CD4-positive, alpha-beta memory T cell (primary cell): ENCODE results near the gene PTPN5. TPM values are rescaled to one million over a fixed set of nuclear protein-coding genes. Genes with fewer than 3 reads are reported as not detected.

Experiments
- CTCF ChIA-PET: fragments of 350-600 bp; sonication (Branson Sonifier 250); formaldehyde crosslinking; loops from one replicate; lab custom pipeline; 2021; ENCODE audit warnings: inconsistent platforms; ENCODE audit not compliant: partially characterized antibody; lab: Charles Lee
- POLR2A ChIA-PET: fragments of 350-600 bp; sonication (Branson Sonifier 250); formaldehyde crosslinking; loops from one replicate; lab custom pipeline; 2021; ENCODE audit not compliant: partially characterized antibody; lab: Charles Lee
- DNase-seq, 5 donors: peaks; one replicate each; pipeline versions ENCODE4 v3.0.0 to v3.0.0-alpha.2; 2020 to 2022; ENCODE audit warnings: mixed read lengths in 1 of 5
- H3K27ac ChIP-seq: one replicate; pipeline ENCODE4 v1.7.0; 2013; ENCODE audit warnings: low read depth, low read length
- H3K27me3 ChIP-seq: 2 replicates; pipeline ENCODE4 v1.7.0; 2013; ENCODE audit warnings: mild to moderate bottlenecking, low read length, moderate library complexity; ENCODE audit not compliant: insufficient read depth
- H3K36me3 ChIP-seq: 2 replicates; pipeline ENCODE4 v1.7.0; 2013; ENCODE audit warnings: mild to moderate bottlenecking, low read length, moderate library complexity; ENCODE audit not compliant: insufficient read depth
- H3K4me1 ChIP-seq: 2 replicates; pipeline ENCODE4 v1.7.0; 2013; ENCODE audit warnings: mild to moderate bottlenecking, low read length, moderate library complexity; ENCODE audit not compliant: insufficient read depth
- H3K4me3 ChIP-seq, 2 donors: one replicate each; pipeline ENCODE4 v1.7.0; 2013; ENCODE audit warnings: low read length in 2 of 2, mild to moderate bottlenecking in 1 of 2
- H3K9me3 ChIP-seq, 2 donors: one replicate each; pipeline ENCODE4 v1.7.0; 2013; ENCODE audit warnings: low read length in 2 of 2, control low read depth in 1 of 2; ENCODE audit not compliant: control insufficient read depth in 1 of 2
- H3K27ac Mint-ChIP-seq, 7 donors: one replicate each; pipeline ENCODE4 v1.8.0; 2020 to 2021; ENCODE audit warnings: mixed read lengths in 7 of 7, mild to moderate bottlenecking in 6 of 7, inconsistent platforms in 3 of 7, moderate library complexity in 3 of 7
- H3K27me3 Mint-ChIP-seq, 2 donors: one replicate each; pipeline ENCODE4 v1.8.0; 2020 to 2021; ENCODE audit warnings: mixed read lengths in 2 of 2
- H3K36me3 Mint-ChIP-seq, 2 donors: one replicate each; pipeline ENCODE4 v1.8.0; 2020 to 2021; ENCODE audit warnings: mixed read lengths in 2 of 2, inconsistent platforms in 1 of 2, mild to moderate bottlenecking in 1 of 2
- H3K4me1 Mint-ChIP-seq, 4 donors: one replicate each; pipeline ENCODE4 v1.8.0; 2020 to 2021; ENCODE audit warnings: mixed read lengths in 4 of 4, mild to moderate bottlenecking in 1 of 4
- H3K4me3 Mint-ChIP-seq, 8 donors: one replicate each; pipeline ENCODE4 v1.8.0; 2020 to 2021; ENCODE audit warnings: mixed read lengths in 8 of 8, mild to moderate bottlenecking in 7 of 8, moderate library complexity in 6 of 8, inconsistent platforms in 3 of 8
- H3K9me3 Mint-ChIP-seq, 8 donors: one replicate each; pipeline ENCODE4 v1.8.0; 2020 to 2021; ENCODE audit warnings: mixed read lengths in 8 of 8, mild to moderate bottlenecking in 5 of 8, inconsistent platforms in 3 of 8, moderate library complexity in 1 of 8
- intact Hi-C: fragments of 100-400 bp; cut with micrococcal nuclease; formaldehyde crosslinking; loops from one replicate; pipeline ENCODE4 v1.15.1; 2023
- polyA plus RNA-seq, 2 donors: library from polyadenylated mRNA; unstranded; fragments of 300-500 nt; fragmentation: Illumina TruSeq; gene quantifications; one replicate each; pipeline ENCODE4 v1.2.3, GENCODE V29; 2021
- total RNA-seq, 2 experiments: library from RNA; stranded (reverse); gene quantifications; one replicate each; pipeline ENCODE4 v1.2.3, GENCODE V29; 2021

Gene PTPN5
- total and polyA plus RNA-seq, 4 experiments from 2014 or later: not detected

DNA sequence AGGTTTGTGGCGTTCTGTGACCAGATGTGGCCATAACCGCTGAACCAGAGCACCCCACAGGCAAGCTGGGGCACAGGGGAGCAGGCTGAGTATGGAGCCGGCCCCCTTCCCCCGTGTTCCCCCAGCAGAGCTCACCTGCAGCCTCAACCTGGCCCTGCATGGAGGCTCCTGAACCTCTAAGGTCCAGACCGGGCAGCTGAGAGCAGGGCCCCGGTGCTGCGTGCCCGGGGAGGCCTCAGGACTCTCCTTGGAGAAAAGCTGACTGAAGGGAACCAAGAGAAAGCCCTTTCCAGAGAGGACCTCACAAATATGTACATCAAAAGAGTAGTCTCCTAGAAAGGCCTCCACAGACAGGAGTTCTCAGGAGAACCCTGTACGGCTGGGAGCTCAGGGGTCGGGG is 48.2 kb downstream of the PTPN5 start:
- H3K27ac ChIP-seq: no peak overlapping the region
- intact Hi-C loops: no loop called here
- Mint-ChIP-seq H3K9me3 (no peaks in the 10 kb centered on the region), H3K4me1 (peaks cover 0 to 3% (median 0%) of the 10 kb centered on the region in 4 donors), H3K27me3 (no peaks in the 10 kb centered on the region), H3K27ac (no peak overlapping the region), H3K36me3 (no peaks in the 10 kb centered on the region), H3K4me3 (no peak overlapping the region)
- ChIA-PET POLR2A (no interaction called here), CTCF (interaction anchor here (1.4 to 2.0 kb wide), 3 partner anchors 11 to 21 kb away, joined by 4 to 8 read pairs (median 6); no protein-coding TSS in a partner anchor)
- no peak overlapping the region for H3K4me3 ChIP-seq
- no peaks in the 10 kb centered on the region for H3K36me3 ChIP-seq
- no peaks in the 10 kb centered on the region for H3K9me3 ChIP-seq
- no peaks in the 10 kb centered on the region for H3K4me1 ChIP-seq
- no peak for DNase-seq
- no peaks in the 10 kb centered on the region for H3K27me3 ChIP-seq

DNA sequence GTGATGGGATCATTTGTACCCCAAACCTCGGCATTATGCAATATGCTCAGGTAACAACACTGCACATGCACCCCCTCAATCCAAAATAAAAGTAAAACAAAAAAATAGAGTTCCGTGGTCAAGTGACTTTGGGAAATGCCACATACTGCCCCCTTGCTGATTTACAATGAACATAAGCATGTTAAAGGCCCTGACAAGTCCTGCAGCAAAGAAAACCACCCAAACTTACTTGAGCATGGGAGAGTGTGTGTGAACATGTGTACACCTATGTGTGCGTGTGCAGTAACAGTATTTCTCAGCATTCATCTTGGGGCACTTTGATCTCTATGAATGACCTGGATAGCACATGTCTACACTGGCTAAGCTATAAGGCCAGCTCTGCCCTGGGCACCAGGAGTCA is 49.8 kb downstream of the PTPN5 start:
- Mint-ChIP-seq H3K27ac (no peak overlapping the region), H3K27me3 (no peaks in the 10 kb centered on the region), H3K4me1 (peaks cover 0 to 3% (median 0%) of the 10 kb centered on the region in 4 donors), H3K9me3 (no peaks in the 10 kb centered on the region), H3K4me3 (no peak overlapping the region), H3K36me3 (no peaks in the 10 kb centered on the region)
- CTCF ChIA-PET: interaction anchor here (0.9 to 1.7 kb wide), 2 partner anchors 11 to 18 kb away, joined by 3 to 5 read pairs; no protein-coding TSS in a partner anchor
- no peaks in the 10 kb centered on the region for H3K9me3 ChIP-seq
- no peaks in the 10 kb centered on the region for H3K27me3 ChIP-seq
- intact Hi-C loops: no loop called here
- DNase-seq: no peak
- H3K4me3 ChIP-seq: no peak overlapping the region
- no peaks in the 10 kb centered on the region for H3K36me3 ChIP-seq
- POLR2A ChIA-PET: no interaction called here
- no peak overlapping the region for H3K27ac ChIP-seq
- H3K4me1 ChIP-seq: no peaks in the 10 kb centered on the region

DNA sequence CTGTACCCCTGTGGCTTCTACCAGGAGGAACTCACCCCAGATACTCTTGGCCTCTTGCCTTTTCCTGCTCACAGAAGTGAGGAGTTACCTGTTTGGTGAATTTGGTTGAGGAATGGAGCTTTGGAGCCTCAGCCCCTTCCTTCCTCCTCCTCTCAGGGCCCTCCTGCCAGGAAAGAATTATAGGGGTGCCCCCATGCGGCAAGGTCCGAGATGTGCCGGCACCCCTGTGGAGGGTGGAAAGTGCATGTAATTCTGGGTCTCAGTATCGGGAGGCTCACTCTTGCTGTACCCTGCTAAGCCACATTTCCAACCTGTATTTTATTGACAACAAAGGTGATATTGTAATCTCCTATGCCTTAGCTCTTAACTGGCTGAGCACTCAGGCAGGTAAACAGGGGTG is 51.9 kb downstream of the PTPN5 start:
- Mint-ChIP-seq H3K27me3 (no peaks in the 10 kb centered on the region), H3K4me3 (no peak overlapping the region), H3K9me3 (no peaks in the 10 kb centered on the region), H3K36me3 (no peaks in the 10 kb centered on the region), H3K4me1 (peaks cover 0 to 3% (median 0%) of the 10 kb centered on the region in 4 donors), H3K27ac (peak overlapping the region in 1 of 7 donors; percentile 17)
- Histone ChIP-seq H3K27me3 (no peaks in the 10 kb centered on the region), H3K36me3 (no peaks in the 10 kb centered on the region), H3K4me3 (no peak overlapping the region), H3K4me1 (no peaks in the 10 kb centered on the region), H3K27ac (no peak overlapping the region), H3K9me3 (no peaks in the 10 kb centered on the region)
- CTCF ChIA-PET: interaction anchor here (0.9 to 3.1 kb wide), 5 partner anchors 11 to 199 kb away, joined by 3 to 14 read pairs (median 3); no protein-coding TSS in a partner anchor
- intact Hi-C loops: no loop called here
- DNase-seq: no peak
- POLR2A ChIA-PET: interaction anchor here (1.2 kb wide), 1 partner anchor 18 kb away, joined by 3 read pairs; no protein-coding TSS in a partner anchor

DNA sequence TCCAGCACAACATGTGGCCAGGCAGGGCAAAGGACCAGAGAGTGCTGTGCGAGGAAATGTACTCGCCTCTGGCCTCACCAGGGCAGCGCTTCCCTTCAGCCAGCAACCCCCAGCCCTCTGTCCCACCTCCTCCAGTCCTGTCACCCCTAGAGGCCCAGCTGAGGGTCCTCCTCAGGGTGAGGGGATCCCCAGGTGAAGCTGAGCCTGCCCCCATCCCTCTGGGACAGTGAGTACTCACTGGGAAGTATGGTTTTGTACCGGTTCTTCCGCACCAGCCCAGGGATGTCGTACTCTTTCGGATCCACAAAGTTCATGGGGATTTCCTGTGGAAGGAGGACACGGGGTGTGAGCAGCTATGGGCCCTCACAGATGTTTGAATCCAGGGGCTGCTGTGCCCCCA is 54.0 kb downstream of the PTPN5 start:
- Histone ChIP-seq H3K4me3 (no peak overlapping the region), H3K4me1 (no peaks in the 10 kb centered on the region), H3K36me3 (no peaks in the 10 kb centered on the region), H3K27me3 (no peaks in the 10 kb centered on the region), H3K9me3 (no peaks in the 10 kb centered on the region), H3K27ac (no peak overlapping the region)
- H3K4me3 Mint-ChIP-seq: no peak overlapping the region
- no peak for DNase-seq
- H3K27me3 Mint-ChIP-seq: no peaks in the 10 kb centered on the region
- intact Hi-C loops: no loop called here
- no peaks in the 10 kb centered on the region for H3K9me3 Mint-ChIP-seq
- ChIA-PET CTCF (interaction anchor here (2.1 to 3.2 kb wide), 3 partner anchors 9 to 197 kb away, joined by 4 to 14 read pairs (median 14); no protein-coding TSS in a partner anchor), POLR2A (no interaction called here)
- peaks cover 0 to 3% (median 0%) of the 10 kb centered on the region in 4 donors for H3K4me1 Mint-ChIP-seq
- H3K36me3 Mint-ChIP-seq: no peaks in the 10 kb centered on the region
- no peak overlapping the region for H3K27ac Mint-ChIP-seq

DNA sequence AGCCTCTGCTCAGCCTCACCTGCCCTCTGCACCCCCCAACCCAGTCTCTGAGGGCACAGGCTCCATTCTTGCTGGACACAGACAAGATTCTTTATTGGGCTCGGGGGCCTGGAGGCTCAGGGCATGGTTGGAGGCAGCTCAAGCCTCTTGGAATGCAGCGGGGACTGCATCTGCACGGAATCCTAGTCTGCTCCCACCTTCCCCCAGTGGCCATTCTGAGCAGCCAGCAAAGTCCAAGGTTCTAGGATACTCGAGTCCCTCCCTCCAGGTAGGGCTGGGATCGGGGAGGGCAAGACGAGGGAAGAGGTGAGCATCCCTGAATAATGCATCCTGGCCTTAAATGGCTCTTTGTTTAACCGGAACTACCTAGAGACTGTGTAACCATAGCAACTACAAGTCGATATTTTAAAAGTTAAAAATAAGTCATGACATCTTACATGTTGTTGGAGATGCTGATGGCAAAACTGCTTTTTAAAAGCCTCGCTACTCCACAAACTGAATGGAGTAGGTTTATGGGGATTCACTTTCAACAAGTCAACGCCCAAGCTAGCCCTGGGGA is 54.9 kb downstream of the PTPN5 start:
- H3K9me3 Mint-ChIP-seq: no peaks in the 10 kb centered on the region
- POLR2A ChIA-PET: no interaction called here
- CTCF ChIA-PET: interaction anchor here (2.1 to 3.2 kb wide), 2 partner anchors 14 to 196 kb away, joined by 4 to 14 read pairs; no protein-coding TSS in a partner anchor
- Histone ChIP-seq H3K27ac (no peak overlapping the region), H3K4me3 (no peak overlapping the region), H3K36me3 (no peaks in the 10 kb centered on the region), H3K4me1 (no peaks in the 10 kb centered on the region), H3K9me3 (no peaks in the 10 kb centered on the region), H3K27me3 (no peaks in the 10 kb centered on the region)
- no peak for DNase-seq
- H3K4me1 Mint-ChIP-seq: peaks cover 2 to 6% (median 5%) of the 10 kb centered on the region in 4 donors
- H3K27ac Mint-ChIP-seq: no peak overlapping the region
- no peaks in the 10 kb centered on the region for H3K36me3 Mint-ChIP-seq
- intact Hi-C loops: no loop called here
- no peak overlapping the region for H3K4me3 Mint-ChIP-seq
- no peaks in the 10 kb centered on the region for H3K27me3 Mint-ChIP-seq

DNA sequence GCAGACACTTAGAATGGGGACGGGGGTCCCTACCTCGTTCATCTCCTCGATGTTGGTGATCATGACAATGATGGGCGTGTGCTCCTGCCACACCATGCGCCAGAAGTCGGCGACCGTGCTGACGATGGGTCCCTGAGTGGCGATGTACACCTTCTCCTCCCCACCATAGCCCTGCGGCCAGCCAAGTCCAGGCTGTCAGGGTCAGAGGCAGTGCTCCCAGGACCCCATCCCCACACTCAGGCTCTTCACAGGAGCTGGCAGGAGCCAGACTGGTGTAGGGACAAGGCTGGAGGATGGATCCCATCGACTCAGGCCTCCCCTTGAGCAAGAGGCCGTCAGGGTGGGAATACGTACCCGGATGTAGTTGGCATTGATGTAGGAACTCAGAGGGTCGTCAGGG is 58.4 kb downstream of the PTPN5 start:
- no peak overlapping the region for H3K4me3 ChIP-seq
- H3K27ac ChIP-seq: no peak overlapping the region
- H3K9me3 ChIP-seq: no peaks in the 10 kb centered on the region
- Mint-ChIP-seq H3K27me3 (no peaks in the 10 kb centered on the region), H3K4me3 (no peak overlapping the region), H3K36me3 (no peaks in the 10 kb centered on the region), H3K4me1 (peaks cover 0 to 8% (median 5%) of the 10 kb centered on the region in 4 donors), H3K27ac (peak overlapping the region in 1 of 7 donors; percentile 24), H3K9me3 (no peaks in the 10 kb centered on the region)
- CTCF ChIA-PET: interaction anchor here (1.2 to 9.3 kb wide), 6 partner anchors 11 to 618 kb away, joined by 4 to 138 read pairs (median 8); no protein-coding TSS in a partner anchor
- intact Hi-C loops: no loop called here
- H3K27me3 ChIP-seq: no peaks in the 10 kb centered on the region
- H3K4me1 ChIP-seq: no peaks in the 10 kb centered on the region
- DNase-seq: no peak
- H3K36me3 ChIP-seq: no peaks in the 10 kb centered on the region
- POLR2A ChIA-PET: no interaction called here

DNA sequence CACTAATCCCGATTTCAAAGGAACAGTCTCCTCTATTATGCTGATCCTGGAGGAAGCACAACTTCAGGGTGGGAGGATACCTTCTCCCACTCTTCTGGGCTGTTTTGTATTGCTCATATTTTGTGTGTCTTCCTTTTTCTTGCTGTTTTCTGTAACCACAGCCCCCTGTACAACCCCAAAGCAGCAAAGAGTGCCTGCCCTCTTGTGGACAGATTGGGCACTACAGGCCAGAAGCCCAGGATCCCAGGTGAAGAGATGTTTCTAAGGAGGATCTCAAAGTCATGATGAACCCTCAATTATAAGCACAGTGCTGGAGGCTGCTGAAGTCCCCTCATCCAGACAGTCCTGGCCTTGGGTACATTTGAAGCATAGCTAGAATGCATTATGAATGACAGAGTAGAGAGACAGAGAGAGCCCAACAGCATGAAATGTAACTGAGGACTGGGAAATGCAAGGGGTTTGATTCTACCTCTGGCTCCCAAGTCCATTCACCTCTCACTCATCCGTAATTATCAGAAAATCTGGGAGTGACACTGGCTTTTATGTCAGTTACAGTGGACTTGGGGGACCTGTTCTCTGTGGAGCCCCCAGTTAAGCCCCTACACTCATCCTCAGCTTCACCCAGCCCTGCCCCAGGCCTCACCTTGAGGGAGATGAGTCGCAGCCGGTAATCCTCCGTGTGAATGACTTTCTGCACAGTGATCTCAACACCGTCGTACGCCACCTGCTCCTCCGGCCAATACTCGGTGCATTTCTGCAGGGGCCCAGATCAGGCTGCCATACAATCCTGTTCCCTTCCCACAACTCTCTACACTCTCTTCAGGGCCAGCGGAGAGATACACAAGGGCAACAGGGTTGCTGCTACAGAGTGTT is 59.4 kb downstream of the PTPN5 start:
- no peaks in the 10 kb centered on the region for H3K36me3 Mint-ChIP-seq
- ChIA-PET CTCF (interaction anchor here (0.5 to 9.3 kb wide), 24 partner anchors 11 to 616 kb away, joined by 3 to 138 read pairs (median 5); partner anchors contain the start of gene TSG101), POLR2A (interaction anchor here (2.2 kb wide), 1 partner anchor 10 kb away, joined by 5 read pairs; no protein-coding TSS in a partner anchor)
- no peak overlapping the region for H3K4me3 Mint-ChIP-seq
- H3K27ac Mint-ChIP-seq: peak overlapping the region in 4 of 7 donors; percentile 4 to 76 (median 50)
- H3K27ac ChIP-seq: no peak overlapping the region
- H3K27me3 Mint-ChIP-seq: no peaks in the 10 kb centered on the region
- no peaks in the 10 kb centered on the region for H3K27me3 ChIP-seq
- H3K4me1 ChIP-seq: peaks cover 6% of the 10 kb centered on the region
- intact Hi-C loops: loop anchor here (1.0 kb wide), 4 partner anchors 60 to 617 kb away; no protein-coding TSS in a partner anchor
- H3K9me3 Mint-ChIP-seq: no peaks in the 10 kb centered on the region
- no peak overlapping the region for H3K4me3 ChIP-seq
- DNase-seq: peak; percentile 54 to 66 (median 60)
- no peaks in the 10 kb centered on the region for H3K36me3 ChIP-seq
- no peaks in the 10 kb centered on the region for H3K9me3 ChIP-seq
- H3K4me1 Mint-ChIP-seq: peaks cover 4 to 15% (median 11%) of the 10 kb centered on the region in 4 donors
